GM18861 (cell line): ENCODE results near the gene PLXDC1.
"Not testable (repeated sequence)": the region's sequence is repeated elsewhere in the genome, so short reads cannot be mapped to it uniquely, and the experiment has no call there.

Experiments used
- ATAC-seq: cut with Tn5 transposase; IDR thresholded peaks from one replicate; pipeline ENCODE4 v1.9.1; 2021; ENCODE audit not compliant: unreplicated experiment

The PLXDC1 gene

GRCh38 chr17:39155654-39156053 lies 4.2 kb upstream of the PLXDC1 start:
- ATAC-seq, result no peak

GRCh38 chr17:39153599-39154051 lies 2.2 kb upstream of the PLXDC1 start:
- peak; percentile 43 for ATAC-seq

- no peak for ATAC-seq
Measured at GRCh38 chr17:39151943-39152818, 744 bp upstream of the PLXDC1 start.

- ATAC-seq, result no peak
Measured at GRCh38 chr17:39150795-39151149, 665 bp downstream of the PLXDC1 start.

- ATAC-seq, result no peak
Measured at GRCh38 chr17:39150104-39150634, 1.3 kb downstream of the PLXDC1 start.

GRCh38 chr17:39147221-39148185 lies 3.9 kb downstream of the PLXDC1 start:
- no peak for ATAC-seq

- ATAC-seq, result no peak
Measured at GRCh38 chr17:39146273-39146672, 5.2 kb downstream of the PLXDC1 start.

GRCh38 chr17:39145143-39145542 lies 6.3 kb downstream of the PLXDC1 start:
- no peak for ATAC-seq

GRCh38 chr17:39144416-39144840 lies 7.0 kb downstream of the PLXDC1 start:
- ATAC-seq, result no peak

- ATAC-seq, result no peak
Measured at GRCh38 chr17:39143552-39144093, 7.8 kb downstream of the PLXDC1 start.

GRCh38 chr17:39141915-39142664 lies 9.3 kb downstream of the PLXDC1 start:
- no peak for ATAC-seq

- no peak for ATAC-seq
Measured at GRCh38 chr17:39141294-39141693, 10.1 kb downstream of the PLXDC1 start.

- ATAC-seq, result no peak
Measured at GRCh38 chr17:39139561-39139960, 11.9 kb downstream of the PLXDC1 start.

GRCh38 chr17:39139161-39139511 lies 12.3 kb downstream of the PLXDC1 start:
- no peak for ATAC-seq

GRCh38 chr17:39138431-39139160 lies 12.8 kb downstream of the PLXDC1 start:
- no peak for ATAC-seq

GRCh38 chr17:39134878-39135277 lies 16.6 kb downstream of the PLXDC1 start:
- ATAC-seq, result no peak

GRCh38 chr17:39132192-39132610 lies 19.2 kb downstream of the PLXDC1 start:
- ATAC-seq, result no peak

GRCh38 chr17:39131616-39132015 lies 19.8 kb downstream of the PLXDC1 start:
- no peak for ATAC-seq

GRCh38 chr17:39130205-39130604 lies 21.2 kb downstream of the PLXDC1 start:
- ATAC-seq, result no peak

- not testable (repeated sequence) for ATAC-seq
Measured at GRCh38 chr17:39129544-39129943, 21.9 kb downstream of the PLXDC1 start.
